Measurements from ENCODE around the gene DBI.

DNA sequence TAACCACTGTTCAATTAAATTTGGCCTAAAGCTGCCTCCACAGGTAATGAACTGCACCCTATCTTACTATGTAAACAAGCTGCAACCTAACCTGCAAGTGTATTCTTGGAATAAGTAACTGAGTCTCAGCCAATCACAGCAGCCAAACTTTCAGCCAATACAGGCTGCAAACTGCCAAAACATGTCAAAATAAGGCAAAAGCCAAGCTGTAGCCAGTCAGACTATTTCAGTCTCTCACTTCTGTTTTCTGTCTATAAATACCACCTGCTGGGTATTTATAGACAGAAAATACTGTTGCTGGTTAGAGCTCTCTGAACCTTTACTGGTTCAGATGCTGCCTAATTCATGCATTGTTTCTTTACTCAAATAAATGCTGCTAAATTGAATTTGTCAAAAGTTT, 14.4 kb upstream of the DBI start:
- TF ChIP-seq, protein P1, sequence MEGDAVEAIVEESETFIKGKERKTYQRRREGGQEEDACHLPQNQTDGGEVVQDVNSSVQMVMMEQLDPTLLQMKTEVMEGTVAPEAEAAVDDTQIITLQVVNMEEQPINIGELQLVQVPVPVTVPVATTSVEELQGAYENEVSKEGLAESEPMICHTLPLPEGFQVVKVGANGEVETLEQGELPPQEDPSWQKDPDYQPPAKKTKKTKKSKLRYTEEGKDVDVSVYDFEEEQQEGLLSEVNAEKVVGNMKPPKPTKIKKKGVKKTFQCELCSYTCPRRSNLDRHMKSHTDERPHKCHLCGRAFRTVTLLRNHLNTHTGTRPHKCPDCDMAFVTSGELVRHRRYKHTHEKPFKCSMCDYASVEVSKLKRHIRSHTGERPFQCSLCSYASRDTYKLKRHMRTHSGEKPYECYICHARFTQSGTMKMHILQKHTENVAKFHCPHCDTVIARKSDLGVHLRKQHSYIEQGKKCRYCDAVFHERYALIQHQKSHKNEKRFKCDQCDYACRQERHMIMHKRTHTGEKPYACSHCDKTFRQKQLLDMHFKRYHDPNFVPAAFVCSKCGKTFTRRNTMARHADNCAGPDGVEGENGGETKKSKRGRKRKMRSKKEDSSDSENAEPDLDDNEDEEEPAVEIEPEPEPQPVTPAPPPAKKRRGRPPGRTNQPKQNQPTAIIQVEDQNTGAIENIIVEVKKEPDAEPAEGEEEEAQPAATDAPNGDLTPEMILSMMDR (conservative IDR thresholded peaks at IDR 0.05; ENCODE audit: low read depth, low read length), result no peak
- TF ChIP-seq EZH2 (IDR thresholded peaks at IDR 0.05; ENCODE audit: borderline replicate concordance, low read depth, low read length, poor library complexity, severe bottlenecking), result no peak
